ENCODE measurements around the gene SERPINA12. TPM values are rescaled to one million over a fixed set of nuclear protein-coding genes. Genes with fewer than 3 reads are reported as not detected.

Gene SERPINA12
- total RNA-seq, 1 donor from 2014 or later, result not detected

Other genes starting within 250 kb of the SERPINA12 start
- gene SERPINA10, start 216.2 kb downstream of the SERPINA12 start, total RNA-seq, result not detected
- not detected for gene SERPINA6, start 186.1 kb downstream of the SERPINA12 start, total RNA-seq
- not detected for gene SERPINA2, start 142.8 kb downstream of the SERPINA12 start, total RNA-seq
- gene SERPINA1, start 120.9 kb downstream of the SERPINA12 start, total RNA-seq, result 4.3 TPM
- 0.40 TPM for gene SERPINA11, start 56.7 kb downstream of the SERPINA12 start, total RNA-seq
- gene SERPINA9, start 33.3 kb downstream of the SERPINA12 start, total RNA-seq, result 0.12 TPM
- not detected for gene SERPINA4, start 52.0 kb upstream of the SERPINA12 start, total RNA-seq
- gene SERPINA5, start 72.0 kb upstream of the SERPINA12 start, total RNA-seq, result 0.28 TPM
- 22.9 TPM for gene SERPINA3, start 102.9 kb upstream of the SERPINA12 start, total RNA-seq